ENCODE measurements around the gene RBMY1D.
"Not testable (repeated sequence)": the region's sequence is repeated elsewhere in the genome, so short reads cannot be mapped to it uniquely, and the experiment has no call there.

The RBMY1D gene

GRCh38 chrY:21894426-21894825 lies at the start of gene RBMY1D:
Gene RBMY1D, minus strand, starts transcription at chrY:21894526. Its CDS starts 2,013 bp downstream, at chrY:21892513.
- H3K4me3 ChIP-seq (ENCODE audit: low read depth in 1 of 5, low read length in 5 of 5); H3K27me3 ChIP-seq (ENCODE audit: control insufficient read depth in 5 of 5, insufficient read depth in 4 of 5, low read length in 5 of 5); H3K4me1 ChIP-seq (ENCODE audit: control insufficient read depth in 5 of 5, insufficient read depth in 5 of 5, low read length in 5 of 5); H3K9ac ChIP-seq (ENCODE audit: low read length in 5 of 5); H3K27ac ChIP-seq (ENCODE audit: low read depth, low read length); H3K36me3 ChIP-seq (ENCODE audit: control insufficient read depth in 5 of 5, insufficient read depth in 5 of 5, low read length in 5 of 5); H3K9me3 ChIP-seq (ENCODE audit: control insufficient read depth in 5 of 5, low read length in 5 of 5): not testable (repeated sequence)

DNA sequence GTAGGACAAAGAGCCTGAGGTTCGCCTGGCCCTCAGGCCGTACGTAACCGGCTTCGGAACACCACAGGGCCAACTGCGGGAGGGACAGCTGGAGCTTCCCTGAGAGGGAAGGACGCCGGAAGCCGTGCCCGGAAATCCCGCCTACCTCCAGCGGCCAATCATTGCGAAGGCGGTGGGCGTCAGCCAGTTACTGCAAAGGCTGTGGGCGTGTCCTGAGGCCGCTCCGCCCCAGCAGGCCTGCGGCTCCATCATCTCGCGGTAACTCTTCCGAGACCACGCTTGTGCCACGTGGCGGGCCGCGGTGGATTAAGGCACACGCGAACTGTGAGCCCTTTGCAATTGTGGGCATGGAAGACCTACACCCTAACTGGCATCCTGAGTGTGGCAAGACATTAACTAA lies 23.6 kb upstream of the RBMY1D start, which contains the start of gene RBMY1E:
TSS of gene RBMY1E (minus strand) at position 101 of the 400 bp plus-strand sequence. CDS start 1,978 bp downstream, outside the sequence.
- H3K36me3 ChIP-seq (ENCODE audit: control insufficient read depth in 5 of 5, insufficient read depth in 5 of 5, low read length in 5 of 5); H3K4me3 ChIP-seq (ENCODE audit: low read depth in 1 of 5, low read length in 5 of 5); H3K4me1 ChIP-seq (ENCODE audit: control insufficient read depth in 5 of 5, insufficient read depth in 5 of 5, low read length in 5 of 5); H3K27ac ChIP-seq (ENCODE audit: low read depth, low read length); H3K9ac ChIP-seq (ENCODE audit: low read length in 5 of 5); H3K9me3 ChIP-seq (ENCODE audit: control insufficient read depth in 5 of 5, low read length in 5 of 5); H3K27me3 ChIP-seq (ENCODE audit: control insufficient read depth in 5 of 5, insufficient read depth in 4 of 5, low read length in 5 of 5): not testable (repeated sequence)

- not testable (repeated sequence) for H3K27me3 ChIP-seq (ENCODE audit: control insufficient read depth in 5 of 5, insufficient read depth in 4 of 5, low read length in 5 of 5); H3K9ac ChIP-seq (ENCODE audit: low read length in 5 of 5); H3K4me1 ChIP-seq (ENCODE audit: control insufficient read depth in 5 of 5, insufficient read depth in 5 of 5, low read length in 5 of 5); H3K4me3 ChIP-seq (ENCODE audit: low read depth in 1 of 5, low read length in 5 of 5); H3K27ac ChIP-seq (ENCODE audit: low read depth, low read length); H3K9me3 ChIP-seq (ENCODE audit: control insufficient read depth in 5 of 5, low read length in 5 of 5); H3K36me3 ChIP-seq (ENCODE audit: control insufficient read depth in 5 of 5, insufficient read depth in 5 of 5, low read length in 5 of 5)
Measured at GRCh38 chrY:21869407-21870076, 24.8 kb downstream of the RBMY1D start.

GRCh38 chrY:21845481-21845880 lies 48.8 kb downstream of the RBMY1D start:
- Histone ChIP-seq H3K27ac (ENCODE audit: low read depth, low read length) (no peak overlapping the region), H3K4me3 (ENCODE audit: low read depth in 1 of 5, low read length in 5 of 5) (no peak overlapping the region), H3K27me3 (ENCODE audit: control insufficient read depth in 5 of 5, insufficient read depth in 4 of 5, low read length in 5 of 5) (no peaks in the 10 kb centered on the region), H3K36me3 (ENCODE audit: control insufficient read depth in 5 of 5, insufficient read depth in 5 of 5, low read length in 5 of 5) (no peaks in the 10 kb centered on the region), H3K9me3 (ENCODE audit: control insufficient read depth in 5 of 5, low read length in 5 of 5) (no peaks in the 10 kb centered on the region), H3K4me1 (ENCODE audit: control insufficient read depth in 5 of 5, insufficient read depth in 5 of 5, low read length in 5 of 5) (no peaks in the 10 kb centered on the region), H3K9ac (ENCODE audit: low read length in 5 of 5) (no peak overlapping the region)

- Histone ChIP-seq H3K36me3 (ENCODE audit: control insufficient read depth in 5 of 5, insufficient read depth in 5 of 5, low read length in 5 of 5) (no peaks in the 10 kb centered on the region), H3K9me3 (ENCODE audit: control insufficient read depth in 5 of 5, low read length in 5 of 5) (no peaks in the 10 kb centered on the region), H3K4me3 (ENCODE audit: low read depth in 1 of 5, low read length in 5 of 5) (no peak overlapping the region), H3K9ac (ENCODE audit: low read length in 5 of 5) (no peak overlapping the region), H3K27me3 (ENCODE audit: control insufficient read depth in 5 of 5, insufficient read depth in 4 of 5, low read length in 5 of 5) (no peaks in the 10 kb centered on the region), H3K27ac (ENCODE audit: low read depth, low read length) (no peak overlapping the region), H3K4me1 (ENCODE audit: control insufficient read depth in 5 of 5, insufficient read depth in 5 of 5, low read length in 5 of 5) (no peaks in the 10 kb centered on the region)
Measured at GRCh38 chrY:21842090-21842489, 52.2 kb downstream of the RBMY1D start.

GRCh38 chrY:21839489-21839888 lies 54.8 kb downstream of the RBMY1D start:
- Histone ChIP-seq H3K9ac (ENCODE audit: low read length in 5 of 5) (no peak overlapping the region), H3K27me3 (ENCODE audit: control insufficient read depth in 5 of 5, insufficient read depth in 4 of 5, low read length in 5 of 5) (no peaks in the 10 kb centered on the region), H3K27ac (ENCODE audit: low read depth, low read length) (no peak overlapping the region), H3K4me3 (ENCODE audit: low read depth in 1 of 5, low read length in 5 of 5) (no peak overlapping the region), H3K36me3 (ENCODE audit: control insufficient read depth in 5 of 5, insufficient read depth in 5 of 5, low read length in 5 of 5) (no peaks in the 10 kb centered on the region), H3K9me3 (ENCODE audit: control insufficient read depth in 5 of 5, low read length in 5 of 5) (no peaks in the 10 kb centered on the region), H3K4me1 (ENCODE audit: control insufficient read depth in 5 of 5, insufficient read depth in 5 of 5, low read length in 5 of 5) (no peaks in the 10 kb centered on the region)

DNA sequence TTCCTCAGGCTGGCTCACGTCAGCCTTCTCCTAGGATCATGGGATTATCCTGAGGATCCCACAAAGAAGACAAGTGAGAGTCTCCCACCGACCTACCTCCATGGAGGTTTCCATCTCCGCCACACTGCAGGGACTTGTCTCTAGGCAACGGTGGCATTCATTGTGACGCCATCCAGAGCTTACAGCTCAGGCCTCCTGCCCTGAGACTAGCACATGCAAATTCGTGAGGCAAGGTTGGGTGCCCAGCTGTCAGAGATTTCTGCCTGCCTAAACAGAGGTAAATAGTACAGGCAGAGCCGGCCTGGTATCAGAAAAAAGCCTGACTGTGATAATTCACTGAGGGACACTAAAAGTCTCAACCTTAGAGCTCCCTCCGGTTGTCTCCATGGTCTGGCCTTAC lies 58.0 kb downstream of the RBMY1D start:
- Histone ChIP-seq H3K27me3 (ENCODE audit: control insufficient read depth in 5 of 5, insufficient read depth in 4 of 5, low read length in 5 of 5) (no peaks in the 10 kb centered on the region), H3K4me1 (ENCODE audit: control insufficient read depth in 5 of 5, insufficient read depth in 5 of 5, low read length in 5 of 5) (no peaks in the 10 kb centered on the region), H3K4me3 (ENCODE audit: low read depth in 1 of 5, low read length in 5 of 5) (no peak overlapping the region), H3K9me3 (ENCODE audit: control insufficient read depth in 5 of 5, low read length in 5 of 5) (no peaks in the 10 kb centered on the region), H3K36me3 (ENCODE audit: control insufficient read depth in 5 of 5, insufficient read depth in 5 of 5, low read length in 5 of 5) (no peaks in the 10 kb centered on the region), H3K27ac (ENCODE audit: low read depth, low read length) (no peak overlapping the region), H3K9ac (ENCODE audit: low read length in 5 of 5) (no peak overlapping the region)

- Histone ChIP-seq H3K27ac (ENCODE audit: low read depth, low read length) (no peak overlapping the region), H3K4me1 (ENCODE audit: control insufficient read depth in 5 of 5, insufficient read depth in 5 of 5, low read length in 5 of 5) (no peaks in the 10 kb centered on the region), H3K9me3 (ENCODE audit: control insufficient read depth in 5 of 5, low read length in 5 of 5) (no peaks in the 10 kb centered on the region), H3K27me3 (ENCODE audit: control insufficient read depth in 5 of 5, insufficient read depth in 4 of 5, low read length in 5 of 5) (no peaks in the 10 kb centered on the region), H3K36me3 (ENCODE audit: control insufficient read depth in 5 of 5, insufficient read depth in 5 of 5, low read length in 5 of 5) (no peaks in the 10 kb centered on the region), H3K9ac (ENCODE audit: low read length in 5 of 5) (no peak overlapping the region), H3K4me3 (ENCODE audit: low read depth in 1 of 5, low read length in 5 of 5) (no peak overlapping the region)
Measured at GRCh38 chrY:21835052-21835451, 59.3 kb downstream of the RBMY1D start.

All from subcutaneous abdominal adipose tissue (tissue), 5 donors.